HCT116 (cell line): ENCODE data around the gene STIM1.

Source experiments
- CTCF ChIP-seq, 3 experiments: fragments of 200-600 bp in 1 of 3; sonication (generic) in 1 of 3; IDR thresholded peaks in 2 of 3; conservative IDR thresholded peaks in 1 of 3; 2 replicates each; pipeline ENCODE4 v1.5.1; 2012 to 2017; ENCODE audit warnings: low read depth in 2 of 3, low read length in 2 of 3, antibody characterized with exemption in 1 of 3, borderline replicate concordance in 1 of 3, control low read depth in 1 of 3, mild to moderate bottlenecking in 1 of 3, mixed read lengths in 1 of 3, mixed run types in 1 of 3, moderate library complexity in 1 of 3; ENCODE audit not compliant: insufficient read depth in 1 of 3
- EZH2 ChIP-seq: fragments of 200-600 bp; sonication (generic); IDR thresholded peaks from 2 replicates; pipeline ENCODE4 v1.6.1; 2017; ENCODE audit warnings: antibody characterized with exemption, mixed run types
- MAX ChIP-seq: IDR thresholded peaks from 2 replicates; pipeline ENCODE4 v1.6.1; 2012
- ZNF274 ChIP-seq: fragments of 200-500 bp; sonication (Bioruptor generic); IDR thresholded peaks from 2 replicates; pipeline ENCODE4 v1.6.1; 2014; ENCODE audit warnings: mild to moderate bottlenecking, low read depth, low read length, inconsistent platforms

GRCh38 chr11:3995307-3995706, 139.8 kb downstream of the STIM1 start:
- TF ChIP-seq EZH2 (no peak), MAX (no peak), CTCF (IDR thresholded peaks at IDR 0.05 in 2 of 3, conservative IDR thresholded peaks at IDR 0.05 in 1 of 3; ENCODE audit: borderline replicate concordance in 1 of 3, insufficient read depth in 1 of 3, low read depth in 2 of 3, low read length in 2 of 3) (no peak), ZNF274 (no peak)
